Stomach (tissue), 9 donors: ENCODE measurements around the gene RHEX. TPM values are rescaled to one million over a fixed set of nuclear protein-coding genes. Genes with fewer than 3 reads are reported as not detected.

Experiments used
- DNase-seq, 2 donors: peaks; one replicate each; pipeline versions ENCODE4 v3.0.0 to v3.0.0-alpha.2; 2013 to 2019
- H3K27ac ChIP-seq, 5 donors: fragments of 200-600 bp in 4 of 5; sonication (generic) in 4 of 5; one replicate each; pipeline ENCODE4 v1.5.1; 2013 to 2019; ENCODE audit warnings: mild to moderate bottlenecking in 1 of 5, moderate library complexity in 1 of 5
- H3K27me3 ChIP-seq, 3 donors: fragments of 200-600 bp; sonication (generic); one replicate each; pipeline ENCODE4 v1.5.1; 2017 to 2019; ENCODE audit warnings: mixed run types in 1 of 3
- H3K36me3 ChIP-seq, 4 donors: fragments of 200-600 bp; sonication (generic); 1 replicate in 3 of 4; 2 replicates in 1 of 4; pipeline ENCODE4 v1.5.1; 2016 to 2019
- H3K4me1 ChIP-seq, 4 donors: fragments of 200-600 bp; sonication (generic); one replicate each; pipeline ENCODE4 v1.5.1; 2016 to 2019
- H3K4me3 ChIP-seq, 4 donors: fragments of 200-600 bp; sonication (generic) in 3 of 4; one replicate each; pipeline ENCODE4 v1.5.1; 2016 to 2019; ENCODE audit warnings: mild to moderate bottlenecking in 1 of 4
- H3K9me3 ChIP-seq, 4 donors: fragments of 200-600 bp; sonication (generic); one replicate each; pipeline ENCODE4 v1.5.1; 2016 to 2019
- CTCF ChIP-seq, 7 experiments: fragments of 450-650 bp in 4 of 7; fragments of 200-600 bp in 3 of 7; sonication (generic) in 3 of 7; IDR thresholded peaks; one replicate each; pipeline ENCODE4 v1.5.1; 2016 to 2019; ENCODE audit warnings: antibody characterized with exemption in 7 of 7, control low read depth in 2 of 7, mild to moderate bottlenecking in 1 of 7
- EP300 ChIP-seq: sonication (generic); formaldehyde crosslinking; IDR thresholded peaks from one replicate; pipeline ENCODE4 v1.6.1; 2017; ENCODE audit warnings: antibody characterized with exemption
- POLR2A ChIP-seq, 4 donors: fragments of 450-650 bp; IDR thresholded peaks; one replicate each; pipeline ENCODE4 v1.6.1; 2016; ENCODE audit warnings: antibody characterized with exemption in 4 of 4, control low read depth in 2 of 4, mild to moderate bottlenecking in 1 of 4, moderate library complexity in 1 of 4
- POLR2AphosphoS5 ChIP-seq, 3 donors: sonication (generic); formaldehyde crosslinking; IDR thresholded peaks; one replicate each; pipeline ENCODE4 v1.6.1; 2016; ENCODE audit warnings: antibody characterized with exemption in 3 of 3
- WGBS, 5 donors: extraction: QIAGEN DNeasy Blood & Tissue Kit in 3 of 5; methylation state at CpG; one replicate each; pipeline versions ENCODE4 v1.1.5 to v1.1.7; 2013 to 2018; 5-methylcytosine and 5-hydroxymethylcytosine counted together
- intact Hi-C: fragments of 100-400 bp; cut with DNase I; formaldehyde crosslinking; loops from one replicate; pipeline ENCODE4 v1.15.1; 2023; ENCODE audit warnings: low total_unique reads
- polyA plus RNA-seq, 3 donors: library from polyadenylated mRNA; stranded (reverse); fragments of 200-250 nt; gene quantifications; one replicate each; pipeline ENCODE4 v1.2.3, GENCODE V29; 2013
- total RNA-seq, 5 donors: library from RNA; depleted of rRNA; stranded (reverse); fragments of >200 nt; gene quantifications; one replicate each; pipeline versions ENCODE4 v1.1.0 to v1.2.3, GENCODE V29; 2014 to 2016
- donor health status: healthy with polysubstance abuse.
- donor health status: Bipolar disorder and iron deficiency.
- donor health status: healthy.

Gene RHEX
- total and polyA plus RNA-seq, 8 donors = 0.83 to 10.5 (median 1.6) TPM; not detected in 2

GRCh38 chr1:206005778-206006180, 47.2 kb upstream of the RHEX start:
- intact Hi-C loops = no loop called here
- Histone ChIP-seq H3K4me3 (no peak overlapping the region), H3K9me3 (no peaks in the 10 kb centered on the region), H3K36me3 (peaks cover 0 to 19% (median 5%) of the 10 kb centered on the region in 4 donors), H3K27ac (peak overlapping the region; percentile 75 to 86 (median 80)), H3K27me3 (no peaks in the 10 kb centered on the region), H3K4me1 (peaks cover 30 to 54% (median 43%) of the 10 kb centered on the region in 4 donors)
- TF ChIP-seq POLR2AphosphoS5 (IDR thresholded peaks at IDR 0.05) (no peak), EP300 (no peak), POLR2A (IDR thresholded peaks at IDR 0.05) (no peak), CTCF (IDR thresholded peaks at IDR 0.05) (no peak)
- DNase-seq = peak in 1 of 2 donors; percentile 53
- 44 to 62% (median 54%) methylated on average over 8 of the region's 8 CpGs for WGBS, 5 donors

- intact Hi-C loops = no loop called here
- DNase-seq = no peak
- 63 to 79% (median 71%) methylated on average over 3 to 4 of the region's 4 CpGs for WGBS, 5 donors
- H3K9me3 ChIP-seq = no peaks in the 10 kb centered on the region
- H3K4me1 ChIP-seq = peaks cover 21 to 48% (median 34%) of the 10 kb centered on the region in 4 donors
- H3K27ac ChIP-seq = peak overlapping the region in 2 of 5 donors; percentile 44 to 46
- H3K4me3 ChIP-seq = no peak overlapping the region
- H3K36me3 ChIP-seq = peaks cover 0 to 23% (median 11%) of the 10 kb centered on the region in 4 donors
- H3K27me3 ChIP-seq = no peaks in the 10 kb centered on the region
- TF ChIP-seq POLR2A (IDR thresholded peaks at IDR 0.05) (no peak), POLR2AphosphoS5 (IDR thresholded peaks at IDR 0.05) (no peak)
These were observed 46.0 kb upstream of the RHEX start for GRCh38 chr1:206006946-206007345.

GRCh38 chr1:206010060-206010459, 42.9 kb upstream of the RHEX start:
- intact Hi-C loops = no loop called here
- H3K27me3 ChIP-seq = no peaks in the 10 kb centered on the region
- no peaks in the 10 kb centered on the region for H3K9me3 ChIP-seq
- peaks cover 0 to 51% (median 14%) of the 10 kb centered on the region in 4 donors for H3K4me1 ChIP-seq
- H3K4me3 ChIP-seq = no peak overlapping the region
- H3K27ac ChIP-seq = no peak overlapping the region
- no peak for DNase-seq
- WGBS, 5 donors = 61 to 75% (median 63%) methylated on average over 4 to 5 of the region's 5 CpGs
- TF ChIP-seq EP300 = no peak
- TF ChIP-seq POLR2A (IDR thresholded peaks at IDR 0.05) = no peak
- no peak for TF ChIP-seq CTCF (IDR thresholded peaks at IDR 0.05)
- TF ChIP-seq POLR2AphosphoS5 (IDR thresholded peaks at IDR 0.05) = no peak
- peaks cover 0 to 41% (median 20%) of the 10 kb centered on the region in 4 donors for H3K36me3 ChIP-seq

GRCh38 chr1:206011057-206011456, 41.9 kb upstream of the RHEX start:
- intact Hi-C loops = no loop called here
- Histone ChIP-seq H3K36me3 (peaks cover 0 to 49% (median 21%) of the 10 kb centered on the region in 4 donors), H3K4me3 (no peak overlapping the region), H3K4me1 (peaks cover 1 to 44% (median 8%) of the 10 kb centered on the region in 4 donors), H3K9me3 (no peaks in the 10 kb centered on the region), H3K27ac (peak overlapping the region in 3 of 5 donors; percentile 4 to 73 (median 66)), H3K27me3 (no peaks in the 10 kb centered on the region)
- WGBS, 5 donors = 78 to 88% (median 86%) methylated on average over 7 to 8 of the region's 8 CpGs
- no peak for TF ChIP-seq POLR2A (IDR thresholded peaks at IDR 0.05)
- no peak for TF ChIP-seq CTCF (IDR thresholded peaks at IDR 0.05)
- TF ChIP-seq EP300 = no peak
- TF ChIP-seq POLR2AphosphoS5 (IDR thresholded peaks at IDR 0.05) = no peak
- DNase-seq = no peak

GRCh38 chr1:206012086-206012859, 40.7 kb upstream of the RHEX start:
- intact Hi-C loops = no loop called here
- 38 to 58% (median 50%) methylated on average over 17 of the region's 17 CpGs for WGBS, 5 donors

More at GRCh38 chr1:206012086-206012859, 40.7 kb upstream of the RHEX start:
- peak; percentile 82 to 90 for DNase-seq
- H3K36me3 ChIP-seq = peaks cover 0 to 50% (median 21%) of the 10 kb centered on the region in 4 donors
- no peaks in the 10 kb centered on the region for H3K9me3 ChIP-seq
- H3K4me3 ChIP-seq = no peak overlapping the region
- peaks cover 0 to 36% (median 8%) of the 10 kb centered on the region in 4 donors for H3K4me1 ChIP-seq
- TF ChIP-seq POLR2A (IDR thresholded peaks at IDR 0.05) (no peak), EP300 (no peak), CTCF (IDR thresholded peaks at IDR 0.05) (no peak), POLR2AphosphoS5 (IDR thresholded peaks at IDR 0.05) (peak in 2 of 3 donors; percentile 20 to 65)
- H3K27ac ChIP-seq = peak overlapping the region; percentile 16 to 73 (median 64)
- no peaks in the 10 kb centered on the region for H3K27me3 ChIP-seq
